NT2/D1 (cell line): ENCODE results near the gene ZNF581.

Source experiments
- DNase-seq: peaks from one replicate; pipeline ENCODE4 v3.0.0-alpha.2; 2011; ENCODE audit warnings: low read depth, low spot score
- H3K27me3 ChIP-seq: 2 replicates; pipeline ENCODE4 v1.6.0; 2011; ENCODE audit warnings: mild to moderate bottlenecking; ENCODE audit not compliant: insufficient read length, insufficient read depth
- H3K36me3 ChIP-seq: 2 replicates; pipeline ENCODE4 v1.6.1; 2011; ENCODE audit warnings: mild to moderate bottlenecking, low read length, mixed read lengths; ENCODE audit not compliant: insufficient read depth, insufficient read length
- H3K4me1 ChIP-seq: 2 replicates; pipeline ENCODE4 v1.5.1; 2011; ENCODE audit not compliant: insufficient read depth, insufficient read length
- H3K4me3 ChIP-seq: 2 replicates; pipeline ENCODE4 v1.5.1; 2011; ENCODE audit warnings: low read depth; ENCODE audit not compliant: insufficient read length
- H3K9ac ChIP-seq: 2 replicates; pipeline ENCODE4 v1.6.0; 2011; ENCODE audit warnings: low read depth; ENCODE audit not compliant: insufficient read length
- H3K9me3 ChIP-seq: 2 replicates; pipeline ENCODE4 v1.5.1; 2011; ENCODE audit warnings: mild to moderate bottlenecking, low read length; ENCODE audit not compliant: insufficient read depth
- SUZ12 ChIP-seq: IDR thresholded peaks from 2 replicates; pipeline ENCODE4 v1.6.1; 2011; ENCODE audit not compliant: insufficient read length, insufficient read depth; ENCODE audit errors: extremely low read depth
- YY1 ChIP-seq: IDR thresholded peaks from 2 replicates; pipeline ENCODE4 v1.6.1; 2011; ENCODE audit not compliant: insufficient read length, insufficient read depth
- ZNF274 ChIP-seq: IDR thresholded peaks from 2 replicates; pipeline ENCODE4 v1.6.1; 2011; ENCODE audit warnings: mild to moderate bottlenecking, low read depth, low read length

Gene ZNF581

DNA sequence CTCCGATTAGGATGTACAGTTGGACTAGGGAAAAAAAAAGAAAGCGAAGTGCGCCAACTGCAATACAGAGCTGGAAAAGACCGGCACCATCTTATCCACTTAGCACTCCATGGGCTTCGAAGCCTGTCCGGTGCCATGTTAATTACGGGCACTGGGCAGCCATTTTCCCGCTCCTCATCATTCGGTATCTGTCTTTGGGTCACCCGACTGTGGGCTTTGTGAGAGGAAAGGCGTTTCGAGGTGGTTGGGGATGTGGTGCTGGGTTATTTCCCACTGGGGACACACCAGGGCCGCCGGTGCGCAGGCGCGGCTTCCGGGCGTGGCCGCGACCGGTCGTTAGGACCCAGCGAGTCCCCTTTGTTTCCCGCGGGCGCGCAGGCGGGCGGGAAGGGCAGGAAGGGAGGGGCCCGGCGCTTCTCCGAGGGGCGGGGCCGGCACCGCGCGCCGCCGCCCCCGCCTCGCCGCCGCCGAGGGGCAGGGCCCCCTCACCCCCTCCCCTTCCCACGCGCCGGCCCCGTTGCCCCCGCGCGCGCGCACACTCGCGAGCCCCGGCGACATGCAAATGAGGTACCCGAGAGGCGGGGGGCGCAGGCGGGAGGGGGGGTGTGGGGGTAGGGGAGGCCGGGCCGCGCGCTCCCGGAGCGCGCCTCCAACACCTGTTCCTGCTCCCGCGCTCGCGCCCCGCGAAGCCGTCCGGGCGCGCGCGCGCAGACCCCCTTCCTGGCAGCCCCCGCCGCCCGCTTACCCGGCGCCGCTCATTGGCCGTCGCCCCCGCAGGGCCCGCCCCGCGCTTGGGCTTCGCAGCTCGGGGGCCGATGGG lies 43.4 kb upstream of the ZNF581 start, which contains the start of gene ZNF524:
TSS of gene ZNF524 (plus strand) at position 447 of the 820 bp plus-strand sequence. CDS start 1,825 bp downstream, outside the sequence.
- Histone ChIP-seq H3K4me1 (no peaks in the 10 kb centered on the region), H3K9me3 (no peaks in the 10 kb centered on the region), H3K27me3 (no peaks in the 10 kb centered on the region), H3K36me3 (peaks cover 26% of the 10 kb centered on the region), H3K9ac (peak within 1 kb of the TSS; percentile 97), H3K4me3 (peak within 1 kb of the TSS; percentile 75)
- TF ChIP-seq YY1 (peak; percentile 93), ZNF274 (no peak)
- DNase-seq: peak; percentile 54

- no peaks in the 10 kb centered on the region for H3K9me3 ChIP-seq
- DNase-seq: no peak
- peaks cover 20% of the 10 kb centered on the region for H3K36me3 ChIP-seq
- TF ChIP-seq YY1 (no peak), ZNF274 (no peak), SUZ12 (no peak)
- H3K9ac ChIP-seq: peak overlapping the region; percentile 80
- H3K4me3 ChIP-seq: peak overlapping the region; percentile 57
- H3K27me3 ChIP-seq: no peaks in the 10 kb centered on the region
- no peaks in the 10 kb centered on the region for H3K4me1 ChIP-seq
Measured at GRCh38 chr19:55600662-55601028, 42.8 kb upstream of the ZNF581 start.

DNA sequence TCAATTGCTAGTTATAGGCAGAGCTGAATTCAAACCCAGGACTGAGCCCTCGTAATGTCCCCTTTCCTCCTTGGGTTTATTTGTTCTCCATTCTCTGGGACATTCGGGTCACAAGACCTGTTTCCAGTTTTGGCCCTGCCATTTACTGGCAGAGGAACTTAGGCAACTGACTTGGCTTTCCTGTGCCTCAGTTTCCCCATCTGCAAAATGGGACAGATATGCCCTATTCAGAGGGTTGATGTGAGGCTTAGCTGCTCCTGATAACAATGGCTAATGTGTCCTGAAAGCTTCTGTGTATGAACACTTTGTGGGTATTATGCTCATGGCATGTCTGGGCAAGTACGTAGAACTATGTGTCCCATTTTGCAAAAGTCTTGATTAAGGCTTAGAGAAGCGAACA lies 42.4 kb upstream of the ZNF581 start:
- peak overlapping the region; percentile 57 for H3K4me3 ChIP-seq
- no peak for TF ChIP-seq YY1
- TF ChIP-seq SUZ12: no peak
- no peak for TF ChIP-seq ZNF274
- no peaks in the 10 kb centered on the region for H3K27me3 ChIP-seq
- peak overlapping the region; percentile 80 for H3K9ac ChIP-seq
- no peak for DNase-seq
- H3K4me1 ChIP-seq: no peaks in the 10 kb centered on the region
- no peaks in the 10 kb centered on the region for H3K9me3 ChIP-seq
- H3K36me3 ChIP-seq: peaks cover 15% of the 10 kb centered on the region

DNA sequence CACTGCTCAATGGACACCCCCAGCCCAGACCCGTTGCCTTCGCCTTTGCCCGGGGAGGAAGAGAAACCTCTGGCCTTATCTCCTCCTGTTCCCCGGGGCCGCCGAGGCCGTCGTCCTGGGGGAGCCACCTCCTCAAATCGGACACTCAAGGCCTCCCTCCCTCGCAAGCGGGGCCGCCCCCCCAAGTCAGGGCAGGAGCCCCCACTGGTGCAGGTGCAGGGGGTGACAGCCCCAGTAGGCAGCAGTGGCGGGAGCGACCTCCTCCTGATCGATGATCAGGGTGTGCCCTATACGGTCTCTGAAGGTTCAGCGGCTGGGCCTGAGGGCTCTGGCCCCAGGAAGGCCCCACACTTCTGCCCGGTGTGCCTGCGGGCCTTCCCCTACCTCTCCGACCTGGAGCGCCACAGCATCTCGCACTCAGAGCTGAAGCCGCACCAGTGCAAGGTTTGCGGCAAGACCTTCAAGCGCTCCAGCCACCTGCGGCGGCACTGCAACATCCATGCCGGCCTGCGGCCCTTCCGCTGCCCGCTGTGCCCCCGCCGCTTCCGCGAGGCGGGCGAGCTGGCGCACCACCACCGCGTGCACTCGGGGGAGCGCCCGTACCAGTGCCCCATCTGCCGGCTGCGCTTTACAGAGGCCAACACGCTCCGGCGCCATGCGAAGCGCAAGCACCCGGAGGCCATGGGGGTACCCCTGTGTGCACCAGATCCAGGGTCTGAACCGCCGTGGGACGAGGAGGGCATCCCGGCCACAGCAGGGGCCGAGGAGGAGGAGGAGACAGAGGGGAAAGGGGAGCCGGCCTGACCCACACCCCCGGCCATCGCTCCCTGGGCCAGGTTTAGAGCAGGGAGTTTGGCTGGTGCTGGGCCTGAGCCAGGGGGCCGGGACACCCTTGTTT lies 41.1 kb upstream of the ZNF581 start:
- Histone ChIP-seq H3K27me3 (no peaks in the 10 kb centered on the region), H3K36me3 (peaks cover 15% of the 10 kb centered on the region), H3K4me1 (no peaks in the 10 kb centered on the region), H3K4me3 (no peak overlapping the region), H3K9me3 (no peaks in the 10 kb centered on the region), H3K9ac (no peak overlapping the region)
- TF ChIP-seq YY1 (no peak), ZNF274 (no peak), SUZ12 (no peak)
- no peak for DNase-seq

- Histone ChIP-seq H3K9me3 (no peaks in the 10 kb centered on the region), H3K36me3 (peaks cover 13% of the 10 kb centered on the region), H3K9ac (no peak overlapping the region), H3K27me3 (no peaks in the 10 kb centered on the region), H3K4me3 (no peak overlapping the region), H3K4me1 (no peaks in the 10 kb centered on the region)
- TF ChIP-seq SUZ12 (no peak), ZNF274 (no peak), YY1 (no peak)
- DNase-seq: no peak
Measured at GRCh38 chr19:55603115-55603514, 40.3 kb upstream of the ZNF581 start.

- no peak overlapping the region for H3K9ac ChIP-seq
Measured at GRCh38 chr19:55603581-55604292, 39.7 kb upstream of the ZNF581 start.

More at GRCh38 chr19:55603581-55604292, 39.7 kb upstream of the ZNF581 start:
- no peak for DNase-seq
- TF ChIP-seq YY1 (no peak), ZNF274 (no peak), SUZ12 (no peak)
- Histone ChIP-seq H3K36me3 (peaks cover 13% of the 10 kb centered on the region), H3K4me3 (no peak overlapping the region), H3K27me3 (no peaks in the 10 kb centered on the region), H3K4me1 (no peaks in the 10 kb centered on the region), H3K9me3 (no peaks in the 10 kb centered on the region)
